Body of pancreas (tissue), 4 donors: ENCODE measurements around the gene CAMK2N2.

ENCODE experiments used
- CTCF ChIP-seq, 7 experiments: fragments of 450-650 bp in 4 of 7; fragments of 200-600 bp in 3 of 7; sonication (generic) in 3 of 7; IDR thresholded peaks; one replicate each; pipeline ENCODE4 v1.5.1; 2016 to 2019; ENCODE audit warnings: antibody characterized with exemption in 7 of 7
- POLR2A ChIP-seq, 3 donors: fragments of 450-650 bp; IDR thresholded peaks; one replicate each; pipeline ENCODE4 v1.6.1; 2016; ENCODE audit warnings: antibody characterized with exemption in 3 of 3, mild to moderate bottlenecking in 2 of 3

GRCh38 chr3:184308744-184309143, 47.4 kb upstream of the CAMK2N2 start:
- TF ChIP-seq POLR2A (IDR thresholded peaks at IDR 0.05) (no peak), CTCF (IDR thresholded peaks at IDR 0.05) (no peak)
